IPS-NIHi7 (cell line): ENCODE measurements around the gene ASIC1.

Source experiments
- DNase-seq: peaks from one replicate; pipeline ENCODE4 v3.0.0; 2012; ENCODE audit warnings: mixed read lengths; ENCODE audit errors: extremely low spot score

The ASIC1 gene

DNA sequence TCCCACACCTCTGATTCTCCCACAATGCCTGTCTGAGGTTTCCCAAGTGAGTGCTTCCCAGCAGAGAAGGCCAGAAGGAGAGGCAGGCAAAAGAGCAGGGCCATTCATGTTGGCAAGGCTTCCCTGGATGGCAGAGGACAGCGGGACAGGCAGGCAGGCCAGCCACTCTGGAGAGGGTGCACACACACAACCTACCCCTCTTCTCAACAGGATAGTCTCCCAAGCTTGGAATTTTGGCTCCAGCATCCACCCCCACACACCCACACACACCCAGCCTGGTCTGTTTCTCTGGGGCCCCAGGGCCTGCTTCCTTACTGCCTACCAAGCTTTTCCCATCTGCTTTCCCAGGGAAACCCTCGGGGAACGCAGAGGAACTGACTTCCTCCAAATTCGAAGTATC lies 16.7 kb upstream of the ASIC1 start:
- no peak for DNase-seq

DNA sequence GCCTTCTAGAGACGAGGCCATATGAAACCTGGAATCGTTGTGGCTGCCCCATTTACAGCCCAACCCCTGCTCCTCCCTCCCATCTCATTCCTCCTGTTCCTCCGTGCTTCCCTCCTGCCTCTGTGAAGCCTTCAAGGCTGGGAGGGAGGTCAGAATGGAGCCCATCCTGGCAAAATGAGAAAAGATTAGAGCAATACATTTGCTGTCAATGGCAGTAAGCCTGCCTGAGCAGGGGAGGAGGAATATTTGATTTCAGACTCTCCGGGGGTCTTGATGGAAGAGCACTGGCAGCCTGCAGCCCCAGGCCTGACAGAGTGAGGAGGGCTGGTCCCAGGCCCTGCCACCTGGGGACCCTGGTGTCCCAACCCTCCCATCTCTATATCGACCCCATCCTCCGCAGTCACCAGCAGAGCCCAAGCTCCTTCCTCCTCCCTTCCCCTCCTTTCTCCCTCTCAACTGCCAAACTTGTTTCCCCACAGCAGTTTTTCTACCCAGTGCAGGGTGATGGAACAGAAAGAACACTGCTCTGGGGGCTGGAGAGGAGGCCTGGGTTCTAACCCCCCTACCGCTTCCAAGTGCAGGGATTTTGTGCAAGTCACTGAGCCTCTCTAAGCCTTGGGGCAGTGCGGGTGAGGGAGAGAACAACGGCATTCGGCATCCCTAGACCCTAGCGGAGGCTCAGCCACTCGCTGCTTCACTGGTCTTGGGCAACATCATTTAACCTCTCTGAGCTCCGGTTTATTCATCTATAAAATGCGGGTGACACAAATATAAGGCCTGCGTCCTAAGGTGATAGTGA lies 16.1 kb upstream of the ASIC1 start:
- DNase-seq, result no peak

- no peak for DNase-seq
These were observed 15.4 kb upstream of the ASIC1 start for GRCh38 chr12:50041962-50042361.

DNA sequence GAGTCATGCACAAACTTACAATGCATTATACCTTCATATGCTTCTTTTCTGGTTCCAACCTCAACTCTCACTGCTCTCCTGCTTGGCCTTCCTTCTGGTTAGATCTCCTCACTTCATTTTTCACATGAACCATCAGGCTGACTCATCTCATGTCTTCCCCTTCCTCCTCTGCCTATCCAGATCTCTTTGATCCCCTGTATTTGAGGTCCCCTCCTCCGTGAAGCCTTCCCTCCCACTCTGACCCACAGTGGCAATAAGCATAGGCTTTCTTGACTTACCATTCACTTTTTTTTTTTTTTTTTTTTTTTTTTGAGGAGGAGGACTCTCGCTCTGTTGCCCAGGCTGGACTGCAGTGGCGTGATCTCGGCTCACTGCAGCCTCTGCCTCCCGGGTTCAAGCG lies 14.7 kb upstream of the ASIC1 start:
- no peak for DNase-seq

GRCh38 chr12:50043308-50043707 lies 14.1 kb upstream of the ASIC1 start:
- DNase-seq, result no peak

DNA sequence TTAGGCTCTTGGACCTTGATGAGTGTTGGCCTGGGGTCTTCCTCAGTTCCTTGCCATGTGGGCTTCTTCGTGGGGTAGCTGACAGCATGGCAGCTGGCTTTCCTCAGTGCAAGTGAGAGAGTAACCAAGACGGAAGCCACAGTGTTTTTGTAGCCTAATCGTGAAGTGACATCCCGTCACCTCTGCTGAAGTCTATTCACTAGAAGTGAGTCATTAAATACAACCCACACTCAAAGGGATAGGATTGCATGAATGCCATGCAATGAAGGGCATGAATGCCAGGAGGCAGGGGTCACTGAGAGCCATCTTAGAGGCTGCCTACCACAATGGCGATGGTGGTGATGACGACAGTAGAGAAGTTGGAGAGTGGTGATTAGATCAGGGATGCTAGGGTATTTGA lies 13.5 kb upstream of the ASIC1 start:
- no peak for DNase-seq

DNA sequence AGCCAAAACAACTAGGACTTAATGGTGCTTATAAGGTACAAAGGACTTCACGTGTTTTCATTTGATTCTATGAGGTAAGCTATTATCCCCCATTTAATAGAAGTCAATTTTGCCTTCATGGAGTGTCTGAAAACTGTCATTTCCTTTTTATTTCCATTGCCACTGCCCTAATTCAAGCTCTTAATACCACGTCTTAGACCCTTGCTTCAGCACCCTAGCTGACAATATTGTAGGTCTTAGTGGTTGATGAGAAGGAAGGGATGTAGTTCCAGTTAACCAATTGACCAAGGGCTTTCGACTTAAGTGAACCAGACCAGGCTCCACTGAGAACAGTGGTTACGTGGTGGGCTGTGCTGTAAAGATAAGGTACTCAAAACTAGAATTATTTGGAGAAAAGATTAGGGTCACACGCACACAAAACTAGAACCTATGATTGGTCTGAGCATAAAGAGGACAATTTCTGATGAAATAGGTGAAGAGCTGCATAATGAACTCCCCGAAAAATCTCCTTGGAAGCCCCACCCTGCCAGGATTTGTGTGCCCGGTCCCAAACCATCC lies 9.6 kb upstream of the ASIC1 start:
- no peak for DNase-seq

- DNase-seq, result no peak
These were observed 7.9 kb upstream of the ASIC1 start for GRCh38 chr12:50049254-50050118.

DNA sequence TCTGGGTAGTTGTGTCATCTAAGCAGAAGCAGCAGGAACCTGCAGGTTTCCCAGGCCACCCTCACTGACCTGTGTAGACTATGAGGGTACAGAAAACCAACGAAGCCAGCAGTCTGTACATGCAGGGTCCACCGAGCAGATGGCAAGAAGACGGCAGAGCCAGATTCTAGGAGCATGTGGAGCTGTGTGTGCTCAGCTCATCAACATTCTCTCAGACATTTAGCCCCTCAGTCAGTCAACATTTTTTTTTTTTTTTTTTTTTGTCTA lies 7.3 kb upstream of the ASIC1 start:
- no peak for DNase-seq

DNA sequence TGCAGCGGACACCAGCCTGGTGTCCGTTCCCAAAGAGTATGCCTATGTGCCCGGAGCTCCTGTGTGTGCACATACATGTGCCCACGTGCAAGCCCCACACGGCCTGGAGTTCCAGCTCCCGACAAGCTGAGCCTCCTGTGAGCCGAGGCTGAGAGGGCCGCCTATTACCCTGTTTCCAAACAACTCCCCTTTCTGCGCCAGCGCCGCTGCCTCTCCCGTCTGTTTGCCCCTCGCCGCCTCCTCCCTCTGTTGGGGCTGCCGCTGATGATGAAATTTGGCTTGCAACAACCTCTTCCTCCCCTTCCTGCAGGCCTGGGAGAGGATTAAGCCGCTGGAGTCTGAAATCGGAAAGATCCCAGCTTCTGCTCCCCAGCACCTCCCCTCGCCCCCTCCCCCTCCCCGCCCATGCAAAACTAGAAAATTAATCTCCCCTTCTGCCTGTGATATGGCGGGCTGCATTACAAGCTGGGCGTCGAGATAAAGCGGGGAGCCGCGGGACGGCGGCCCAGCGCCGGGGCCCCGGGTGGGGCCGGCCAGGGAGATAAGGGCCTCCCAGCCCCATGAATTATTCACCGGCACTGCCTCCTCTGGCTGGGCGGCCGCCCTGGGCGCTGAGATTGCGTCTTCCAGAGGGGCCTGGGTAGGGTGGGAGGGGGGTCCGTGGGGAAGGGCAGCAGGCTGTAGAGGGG lies 6.8 kb upstream of the ASIC1 start:
- peak; percentile 62 for DNase-seq

GRCh38 chr12:50051101-50051806 lies 6.1 kb upstream of the ASIC1 start:
- peak; percentile 60 for DNase-seq

DNA sequence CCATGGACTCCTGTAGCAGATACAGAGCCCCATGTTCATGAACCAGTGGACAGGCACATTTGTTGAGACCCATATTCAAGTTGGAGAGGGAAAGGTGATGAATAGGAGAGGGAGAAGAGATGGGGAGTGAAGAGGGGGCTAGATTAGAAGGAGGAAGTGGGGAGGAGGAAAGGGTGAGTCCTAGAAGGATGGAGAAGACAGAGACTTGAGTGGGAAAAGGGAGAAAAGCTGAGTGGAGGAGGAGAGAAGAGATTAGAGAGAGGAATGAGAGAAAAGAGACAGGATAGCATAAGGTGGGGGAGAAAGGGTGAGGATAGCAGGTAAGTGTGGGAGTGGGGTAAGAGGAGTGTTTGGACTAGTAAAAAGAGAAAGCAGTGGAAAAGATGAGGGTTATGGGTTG lies 4.9 kb upstream of the ASIC1 start:
- no peak for DNase-seq

DNA sequence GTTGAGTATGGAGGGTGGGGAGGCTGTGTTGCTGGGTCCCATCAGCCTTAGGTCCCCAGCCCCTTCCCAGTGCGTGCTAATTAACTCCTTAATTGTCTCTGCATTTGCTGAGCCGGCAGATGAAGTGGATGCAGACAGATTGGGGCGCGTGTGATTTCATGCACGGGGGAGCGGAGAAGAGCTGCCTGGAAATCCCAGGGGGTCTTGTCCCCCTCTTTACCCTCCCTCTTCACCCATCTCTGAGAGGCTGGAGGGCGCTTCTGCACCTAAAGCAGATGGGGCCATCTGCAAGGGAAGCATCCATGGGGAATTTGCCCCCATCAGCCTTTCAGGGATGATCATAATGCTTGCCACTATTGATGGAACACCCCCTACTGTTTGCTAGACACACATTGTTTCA lies 4.4 kb upstream of the ASIC1 start:
- DNase-seq, result no peak

DNA sequence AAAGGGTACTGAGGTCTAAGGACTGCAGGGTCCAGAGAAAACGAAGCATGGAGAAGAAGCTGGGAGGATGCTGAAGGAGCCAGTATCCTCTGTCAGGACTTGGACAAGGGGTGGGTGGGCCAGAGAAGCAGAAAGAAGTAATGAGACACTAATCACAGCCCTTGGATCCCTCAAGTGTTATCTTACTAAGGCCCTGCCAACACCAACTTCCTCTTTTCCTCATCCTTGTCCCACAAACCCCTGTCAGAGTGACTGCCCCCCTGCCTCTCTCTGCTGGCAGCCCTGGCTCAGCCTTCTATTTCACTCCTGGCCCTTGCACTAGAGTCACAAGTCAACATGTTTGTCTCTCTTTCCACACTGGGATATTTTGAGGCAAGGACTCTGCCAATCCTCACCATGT lies 3.8 kb upstream of the ASIC1 start:
- no peak for DNase-seq

GRCh38 chr12:50055831-50056638 lies 1.4 kb upstream of the ASIC1 start:
- peak; percentile 79 for DNase-seq

GRCh38 chr12:50056639-50056976 lies 788 bp upstream of the ASIC1 start:
- no peak for DNase-seq

DNA sequence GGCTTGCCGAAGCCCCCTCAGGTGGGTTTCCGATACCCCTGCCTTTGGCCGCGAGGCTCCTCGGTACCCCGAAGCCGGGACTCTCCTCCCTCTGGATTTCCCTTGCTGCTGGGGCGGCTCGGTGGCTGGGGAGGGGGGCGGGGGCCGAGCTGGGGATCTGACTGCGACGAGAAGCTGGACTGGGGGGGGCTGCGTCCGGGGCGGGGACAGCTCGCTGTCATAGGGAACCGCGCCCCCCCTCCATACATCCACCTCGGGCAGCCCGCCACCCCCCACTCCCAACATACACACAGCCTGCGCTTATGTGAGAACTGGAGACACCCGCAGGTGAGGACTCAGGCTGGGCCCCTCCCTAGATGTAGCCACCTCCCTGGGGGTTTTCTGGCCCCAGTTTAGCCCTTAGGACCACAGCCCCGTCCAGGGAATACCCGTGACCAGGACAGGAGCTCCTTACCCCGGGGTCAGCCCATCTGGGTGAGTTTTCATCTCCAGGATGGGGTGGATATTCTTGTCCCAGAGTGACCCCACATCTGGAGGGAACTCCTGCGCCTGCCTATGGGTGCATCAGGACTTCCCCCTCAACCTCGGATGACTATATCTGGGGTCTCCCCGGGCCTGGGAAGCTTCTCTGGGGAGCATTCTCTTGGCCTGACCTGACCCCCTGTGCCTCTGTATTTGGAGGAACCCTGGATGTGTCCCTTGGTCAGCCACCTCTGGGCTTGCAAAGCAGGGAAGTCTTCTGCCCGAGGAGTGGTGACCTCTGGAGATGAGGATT lies 687 bp downstream of the ASIC1 start:
- no peak for DNase-seq

- no peak for DNase-seq
These were observed 1.4 kb downstream of the ASIC1 start for GRCh38 chr12:50058743-50059312.

DNA sequence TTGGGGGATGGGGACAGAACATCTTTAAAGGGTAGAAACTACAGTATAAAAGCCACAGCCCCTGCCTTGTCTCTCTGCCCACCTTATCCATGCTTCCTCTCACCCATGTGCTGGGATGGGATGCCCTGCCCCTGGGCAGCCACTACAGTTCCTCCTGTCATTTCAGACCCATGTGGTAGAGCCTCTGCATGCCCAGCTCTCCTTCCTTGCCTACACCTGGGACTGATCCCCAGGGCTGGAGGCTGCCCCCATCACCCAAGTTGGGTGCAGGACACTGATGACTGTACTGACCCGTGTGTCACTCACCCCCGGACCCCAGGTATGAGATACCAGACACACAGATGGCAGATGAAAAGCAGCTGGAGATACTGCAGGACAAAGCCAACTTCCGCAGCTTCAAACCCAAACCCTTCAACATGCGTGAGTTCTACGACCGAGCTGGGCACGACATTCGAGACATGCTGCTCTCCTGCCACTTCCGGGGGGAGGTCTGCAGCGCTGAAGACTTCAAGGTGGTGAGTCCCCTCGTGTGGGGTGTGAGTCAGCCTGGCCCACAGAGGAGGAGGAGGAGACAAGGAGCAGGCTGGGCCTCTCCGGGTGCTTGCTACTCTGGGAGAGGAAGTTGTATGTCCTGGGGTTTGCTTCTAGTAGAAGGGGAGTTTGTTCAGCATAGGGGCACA lies 2.2 kb downstream of the ASIC1 start:
- no peak for DNase-seq

- DNase-seq, result no peak
These were observed 2.7 kb downstream of the ASIC1 start for GRCh38 chr12:50060120-50060468.
